HG02678 (cell line): Measurements from ENCODE around the gene CENPN.

Experiments used
- ATAC-seq: cut with Tn5 transposase; IDR thresholded peaks from one replicate; pipeline ENCODE4 v1.9.1; 2021; ENCODE audit warnings: mild to moderate bottlenecking, moderate library complexity; ENCODE audit not compliant: unreplicated experiment

Gene CENPN

GRCh38 chr16:81077076-81077940 is 70.3 kb downstream of the CENPN start, which contains the start of gene C16orf46:
TSS of gene C16orf46 (minus strand) at chr16:81077238. CDS start at chr16:81063955, 13,283 bp downstream.
- ATAC-seq: peak; percentile 94

GRCh38 chr16:81080233-81080632 is 73.2 kb downstream of the CENPN start:
- no peak for ATAC-seq

DNA sequence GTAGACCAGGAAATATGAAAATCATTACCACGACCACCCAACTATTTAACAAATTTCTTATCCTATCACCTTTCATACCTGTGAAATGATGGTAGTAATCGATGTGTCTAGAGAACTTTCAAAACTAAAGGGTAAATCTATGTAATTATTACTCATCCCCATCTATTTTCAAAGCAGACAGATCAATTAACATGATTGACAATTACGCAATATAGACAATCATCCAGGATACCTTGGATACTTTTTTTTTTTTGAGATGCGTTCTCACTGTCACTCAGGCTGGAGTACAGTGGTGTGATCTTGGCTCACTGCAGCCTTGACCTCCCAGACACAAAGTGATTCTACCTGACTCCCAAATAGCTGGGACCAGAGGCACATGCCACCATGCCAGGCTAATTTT is 74.0 kb downstream of the CENPN start:
- ATAC-seq: no peak
